PFSK-1 (cell line): Measurements from ENCODE around the gene PRELID1.

Experiments
- POLR2AphosphoS5 ChIP-seq: IDR thresholded peaks from 2 replicates; pipeline ENCODE4 v1.6.1; 2012; ENCODE audit warnings: low read depth, mild to moderate bottlenecking, control low read depth, low read length, moderate library complexity
- TF ChIP-seq, protein P1 (sequence below), 2 experiments: IDR thresholded peaks; 2 replicates each; pipeline versions ENCODE4 v1.6.1 to v1.8.0; 2011 to 2012; ENCODE audit warnings: low read depth in 2 of 2, low read length in 2 of 2, control low read depth in 1 of 2, inconsistent platforms in 1 of 2, mild to moderate bottlenecking in 1 of 2, moderate library complexity in 1 of 2; ENCODE audit not compliant: insufficient read depth in 1 of 2

DNA sequence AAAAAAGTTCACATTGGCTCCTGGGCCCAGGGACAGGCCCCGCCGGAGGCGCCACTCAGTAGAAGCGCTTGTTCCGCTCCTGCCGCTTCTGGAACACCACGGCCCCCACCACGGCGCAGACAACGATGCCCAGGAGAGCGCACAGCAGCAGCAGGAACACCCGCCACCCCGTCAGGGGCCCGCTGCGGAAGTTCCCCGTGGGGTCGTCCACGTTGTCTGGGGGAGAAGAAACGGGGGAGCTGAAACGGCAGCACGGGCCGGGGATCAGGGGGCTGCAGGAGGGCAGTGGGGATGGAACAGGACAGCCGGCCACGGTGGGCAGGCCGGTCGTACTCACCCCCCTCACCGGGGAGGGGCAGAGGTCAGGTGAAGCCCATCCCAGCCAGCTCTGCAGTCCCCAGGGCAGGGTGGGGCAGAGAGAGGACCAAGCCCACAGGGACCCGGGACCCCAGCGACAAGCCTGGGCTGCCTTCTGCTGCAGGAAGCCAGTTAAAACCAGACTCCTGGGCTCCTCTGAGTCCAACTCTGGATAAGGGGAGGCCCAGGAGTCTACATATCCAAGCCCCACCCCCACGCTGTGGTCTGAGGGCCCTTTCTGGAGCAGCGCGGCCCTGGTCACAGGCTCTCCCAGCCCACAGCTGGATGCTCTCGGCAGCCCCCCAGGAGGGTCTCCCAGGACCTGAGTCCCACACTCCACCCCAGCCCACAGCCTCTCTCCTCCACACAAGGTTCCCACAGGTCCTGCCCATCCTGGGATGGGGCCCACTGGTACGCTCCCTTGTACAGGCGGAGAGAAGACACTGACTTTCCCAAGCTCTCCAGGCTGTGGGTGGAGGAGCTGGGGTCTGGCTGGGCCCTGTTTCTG, 28.7 kb downstream of the PRELID1 start:
- no peak for TF ChIP-seq POLR2AphosphoS5
- TF ChIP-seq, protein P1, sequence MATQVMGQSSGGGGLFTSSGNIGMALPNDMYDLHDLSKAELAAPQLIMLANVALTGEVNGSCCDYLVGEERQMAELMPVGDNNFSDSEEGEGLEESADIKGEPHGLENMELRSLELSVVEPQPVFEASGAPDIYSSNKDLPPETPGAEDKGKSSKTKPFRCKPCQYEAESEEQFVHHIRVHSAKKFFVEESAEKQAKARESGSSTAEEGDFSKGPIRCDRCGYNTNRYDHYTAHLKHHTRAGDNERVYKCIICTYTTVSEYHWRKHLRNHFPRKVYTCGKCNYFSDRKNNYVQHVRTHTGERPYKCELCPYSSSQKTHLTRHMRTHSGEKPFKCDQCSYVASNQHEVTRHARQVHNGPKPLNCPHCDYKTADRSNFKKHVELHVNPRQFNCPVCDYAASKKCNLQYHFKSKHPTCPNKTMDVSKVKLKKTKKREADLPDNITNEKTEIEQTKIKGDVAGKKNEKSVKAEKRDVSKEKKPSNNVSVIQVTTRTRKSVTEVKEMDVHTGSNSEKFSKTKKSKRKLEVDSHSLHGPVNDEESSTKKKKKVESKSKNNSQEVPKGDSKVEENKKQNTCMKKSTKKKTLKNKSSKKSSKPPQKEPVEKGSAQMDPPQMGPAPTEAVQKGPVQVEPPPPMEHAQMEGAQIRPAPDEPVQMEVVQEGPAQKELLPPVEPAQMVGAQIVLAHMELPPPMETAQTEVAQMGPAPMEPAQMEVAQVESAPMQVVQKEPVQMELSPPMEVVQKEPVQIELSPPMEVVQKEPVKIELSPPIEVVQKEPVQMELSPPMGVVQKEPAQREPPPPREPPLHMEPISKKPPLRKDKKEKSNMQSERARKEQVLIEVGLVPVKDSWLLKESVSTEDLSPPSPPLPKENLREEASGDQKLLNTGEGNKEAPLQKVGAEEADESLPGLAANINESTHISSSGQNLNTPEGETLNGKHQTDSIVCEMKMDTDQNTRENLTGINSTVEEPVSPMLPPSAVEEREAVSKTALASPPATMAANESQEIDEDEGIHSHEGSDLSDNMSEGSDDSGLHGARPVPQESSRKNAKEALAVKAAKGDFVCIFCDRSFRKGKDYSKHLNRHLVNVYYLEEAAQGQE (IDR thresholded peaks at IDR 0.05; ENCODE audit: insufficient read depth in 1 of 2, low read depth in 2 of 2, low read length in 2 of 2), result no peak
